WTC11 (cell line): ENCODE data around the gene ANO2.

Experiments
- ATF2 ChIP-seq: sonication (generic); formaldehyde crosslinking; IDR thresholded peaks from 2 replicates; pipeline ENCODE4 v1.8.1; 2022; ENCODE audit warnings: low read depth, missing genetic modification reagents, borderline replicate concordance
- CBFB ChIP-seq: sonication (generic); formaldehyde crosslinking; IDR thresholded peaks from 2 replicates; pipeline ENCODE4 v1.8.1; 2022; ENCODE audit warnings: mild to moderate bottlenecking, low read depth, missing genetic modification reagents
- CREM ChIP-seq: sonication (generic); formaldehyde crosslinking; IDR thresholded peaks from 2 replicates; pipeline ENCODE4 v1.8.1; 2022; ENCODE audit warnings: mild to moderate bottlenecking, missing genetic modification reagents, moderate library complexity
- CTCF ChIP-seq: fragments of 200-600 bp; IDR thresholded peaks from 2 replicates; pipeline ENCODE4 v1.8.0; 2022; ENCODE audit warnings: antibody characterized with exemption
- E2F5 ChIP-seq: sonication (generic); formaldehyde crosslinking; IDR thresholded peaks from 2 replicates; pipeline ENCODE4 v1.8.1; 2022; ENCODE audit warnings: mild to moderate bottlenecking, moderate library complexity, missing genetic modification reagents
- ELF4 ChIP-seq: sonication (generic); formaldehyde crosslinking; IDR thresholded peaks from 2 replicates; pipeline ENCODE4 v1.8.1; 2022; ENCODE audit warnings: low read depth, mild to moderate bottlenecking, moderate library complexity, missing genetic modification reagents
- FOXP4 ChIP-seq: sonication (generic); formaldehyde crosslinking; IDR thresholded peaks from 2 replicates; pipeline ENCODE4 v1.8.0; 2022; ENCODE audit warnings: mild to moderate bottlenecking, missing genetic modification reagents
- PREB ChIP-seq: sonication (generic); formaldehyde crosslinking; IDR thresholded peaks from 2 replicates; pipeline ENCODE4 v1.8.1; 2022; ENCODE audit warnings: mild to moderate bottlenecking, missing genetic modification reagents, moderate library complexity, borderline replicate concordance
- SP1 ChIP-seq: sonication (generic); formaldehyde crosslinking; conservative IDR thresholded peaks from 2 replicates; pipeline ENCODE4 v1.8.1; 2022; ENCODE audit warnings: missing genetic modification reagents
- TEAD4 ChIP-seq: sonication (generic); formaldehyde crosslinking; IDR thresholded peaks from 2 replicates; pipeline ENCODE4 v1.8.0; 2022; ENCODE audit warnings: mild to moderate bottlenecking, missing genetic modification reagents
- ZNF121 ChIP-seq: sonication (generic); formaldehyde crosslinking; IDR thresholded peaks from 2 replicates; pipeline ENCODE4 v1.8.0; 2023; ENCODE audit warnings: missing genetic modification reagents
- ZNF138 ChIP-seq: sonication (generic); formaldehyde crosslinking; conservative IDR thresholded peaks from 2 replicates; pipeline ENCODE4 v1.8.1; 2022; ENCODE audit warnings: mild to moderate bottlenecking, moderate library complexity, missing genetic modification reagents
- ZNF671 ChIP-seq: fragments of 250-450 bp; sonication (Bioruptor Pico); IDR thresholded peaks from 2 replicates; pipeline ENCODE4 v1.8.0; 2021; ENCODE audit warnings: mild to moderate bottlenecking

- TF ChIP-seq SP1 (CRISPR knock-in tag) (no peak), CBFB (no peak), CTCF (no peak), ATF2 (no peak), FOXP4 (CRISPR knock-in tag) (no peak), ZNF138 (CRISPR knock-in tag) (no peak), ZNF671 (no peak), CREM (CRISPR knock-in tag) (no peak), TEAD4 (CRISPR knock-in tag) (no peak), E2F5 (CRISPR knock-in tag) (no peak), PREB (no peak), ZNF121 (no peak), ELF4 (CRISPR knock-in tag) (no peak)
Measured at GRCh38 chr12:5692850-5693249, 252.2 kb downstream of the ANO2 start.
